ENCODE data around the gene SYNGAP1. TPM values are rescaled to one million over a fixed set of nuclear protein-coding genes. Genes with fewer than 3 reads are reported as not detected.
"Not testable (repeated sequence)": the region's sequence is repeated elsewhere in the genome, so short reads cannot be mapped to it uniquely, and the experiment has no call there.

Gene SYNGAP1
- total and polyA plus RNA-seq, 4 donors, result 4.4 to 39.4 (median 24.0) TPM

DNA sequence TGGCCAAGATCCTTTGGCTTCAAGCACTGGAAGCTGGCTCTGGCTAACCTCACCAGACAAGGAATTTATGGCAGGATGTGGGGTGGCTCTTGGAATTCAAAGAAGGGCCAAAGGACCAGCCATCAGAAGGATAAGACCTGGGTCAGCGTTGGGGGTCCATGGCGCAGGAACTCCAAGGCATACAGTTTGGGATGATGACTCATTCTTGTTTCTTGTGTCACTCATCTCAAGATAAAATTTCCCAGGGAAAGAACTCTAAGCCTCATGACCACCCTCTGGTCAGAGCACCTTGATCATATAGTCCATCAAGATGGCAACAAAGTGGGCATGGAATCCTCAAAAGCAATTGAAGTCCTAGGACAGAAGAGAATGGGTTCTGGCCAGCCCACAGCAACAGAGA lies 39.4 kb downstream of the SYNGAP1 start:
- Histone ChIP-seq H3K4me1 (ENCODE audit: control insufficient read depth in 1 of 2, insufficient read depth in 2 of 2, low read length in 2 of 2) (no peaks in the 10 kb centered on the region), H3K27me3 (ENCODE audit: control insufficient read depth in 1 of 2, insufficient read depth in 2 of 2, low read length in 1 of 2) (no peaks in the 10 kb centered on the region), H3K9me3 (ENCODE audit: control insufficient read depth, low read length) (no peaks in the 10 kb centered on the region), H3K27ac (ENCODE audit: low read depth in 1 of 2, low read length in 2 of 2) (no peak overlapping the region), H3K36me3 (ENCODE audit: control insufficient read depth in 1 of 2, insufficient read depth in 2 of 2, low read length in 1 of 2) (no peaks in the 10 kb centered on the region), H3K4me3 (ENCODE audit: low read length in 2 of 2) (no peak overlapping the region)
- ATAC-seq (ENCODE audit: low FRiP score) (no peak), DNase-seq (no peak)
- intact Hi-C loops (cut with DNase I), result loop anchor here (10.0 kb wide), 2 partner anchors 116 to 254 kb away; partner anchors contain the start of genes HSD17B8 (in 1 of the 2), RING1 (in 1 of the 2), RXRB (in 1 of the 2) and SLC39A7 (in 1 of the 2)
- 90 to 100% methylated on average over 2 of the region's 2 CpGs for WGBS, 2 donors

DNA sequence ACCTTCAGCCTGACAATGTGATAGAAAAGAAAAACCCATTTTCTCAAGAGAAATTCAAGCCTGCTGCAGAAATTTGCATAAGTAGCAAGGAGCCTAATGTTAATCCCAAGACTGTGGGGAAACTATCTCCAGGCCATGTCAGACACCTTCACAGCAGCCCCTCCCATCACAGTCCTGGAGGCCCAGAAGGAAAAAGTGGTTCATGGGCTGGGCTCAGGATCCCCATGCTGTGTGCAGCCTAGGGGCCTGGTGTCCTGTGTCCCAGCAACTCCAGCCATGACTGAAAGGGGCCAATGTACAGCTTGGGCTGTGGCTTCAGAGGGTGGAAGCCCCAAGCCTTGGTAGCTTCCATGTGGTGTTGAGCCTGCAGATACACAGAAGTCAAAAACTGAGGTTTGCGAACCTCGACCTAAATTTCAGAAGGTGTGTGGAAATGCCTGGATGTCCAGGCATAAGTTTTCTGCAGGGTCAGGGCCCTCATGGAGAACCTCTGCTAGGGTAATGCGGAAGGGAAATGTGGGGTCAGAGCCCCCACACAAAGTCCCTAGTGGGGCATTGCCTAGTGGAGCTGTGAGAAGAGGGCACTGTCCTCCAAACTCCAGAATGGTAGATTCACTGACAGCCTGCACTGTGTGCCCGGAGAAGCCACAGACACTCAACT lies 46.3 kb downstream of the SYNGAP1 start:
- Histone ChIP-seq H3K36me3 (ENCODE audit: control insufficient read depth in 1 of 2, insufficient read depth in 2 of 2, low read length in 1 of 2) (no peaks in the 10 kb centered on the region), H3K27me3 (ENCODE audit: control insufficient read depth in 1 of 2, insufficient read depth in 2 of 2, low read length in 1 of 2) (no peaks in the 10 kb centered on the region), H3K4me1 (ENCODE audit: control insufficient read depth in 1 of 2, insufficient read depth in 2 of 2, low read length in 2 of 2) (no peaks in the 10 kb centered on the region), H3K27ac (ENCODE audit: low read depth in 1 of 2, low read length in 2 of 2) (no peak overlapping the region), H3K4me3 (ENCODE audit: low read length in 2 of 2) (no peak overlapping the region), H3K9me3 (ENCODE audit: control insufficient read depth, low read length) (no peaks in the 10 kb centered on the region)
- intact Hi-C loops (cut with DNase I), result no loop called here
- no peak for DNase-seq
- ATAC-seq (ENCODE audit: low FRiP score), result no peak
- WGBS, 2 donors, result 92 to 93% methylated on average over 4 of the region's 4 CpGs

- no peak for ATAC-seq (ENCODE audit: low FRiP score)
- intact Hi-C loops (cut with DNase I), result no loop called here
These were observed 47.2 kb downstream of the SYNGAP1 start for GRCh38 chr6:33467091-33467490.

GRCh38 chr6:33469661-33470060 lies 49.8 kb downstream of the SYNGAP1 start:
- H3K27ac ChIP-seq (ENCODE audit: low read depth in 1 of 2, low read length in 2 of 2), result no peak overlapping the region
- H3K9me3 ChIP-seq (ENCODE audit: control insufficient read depth, low read length), result no peaks in the 10 kb centered on the region
- no peaks in the 10 kb centered on the region for H3K27me3 ChIP-seq (ENCODE audit: control insufficient read depth in 1 of 2, insufficient read depth in 2 of 2, low read length in 1 of 2)
- intact Hi-C loops (cut with DNase I), result no loop called here
- ATAC-seq (ENCODE audit: low FRiP score), result no peak
- H3K36me3 ChIP-seq (ENCODE audit: control insufficient read depth in 1 of 2, insufficient read depth in 2 of 2, low read length in 1 of 2), result no peaks in the 10 kb centered on the region
- 79 to 86% methylated on average over 3 of the region's 3 CpGs for WGBS, 2 donors
- H3K4me3 ChIP-seq (ENCODE audit: low read length in 2 of 2), result no peak overlapping the region
- no peaks in the 10 kb centered on the region for H3K4me1 ChIP-seq (ENCODE audit: control insufficient read depth in 1 of 2, insufficient read depth in 2 of 2, low read length in 2 of 2)
- no peak for DNase-seq

More at GRCh38 chr6:33467091-33467490, 47.2 kb downstream of the SYNGAP1 start:
- Histone ChIP-seq H3K27me3 (ENCODE audit: control insufficient read depth in 1 of 2, insufficient read depth in 2 of 2, low read length in 1 of 2) (no peaks in the 10 kb centered on the region), H3K4me3 (ENCODE audit: low read length in 2 of 2) (no peak overlapping the region), H3K27ac (ENCODE audit: low read depth in 1 of 2, low read length in 2 of 2) (no peak overlapping the region), H3K4me1 (ENCODE audit: control insufficient read depth in 1 of 2, insufficient read depth in 2 of 2, low read length in 2 of 2) (no peaks in the 10 kb centered on the region), H3K36me3 (ENCODE audit: control insufficient read depth in 1 of 2, insufficient read depth in 2 of 2, low read length in 1 of 2) (no peaks in the 10 kb centered on the region), H3K9me3 (ENCODE audit: control insufficient read depth, low read length) (no peaks in the 10 kb centered on the region)
- DNase-seq, result no peak
- 75 to 78% methylated on average over 7 of the region's 7 CpGs for WGBS, 2 donors

DNA sequence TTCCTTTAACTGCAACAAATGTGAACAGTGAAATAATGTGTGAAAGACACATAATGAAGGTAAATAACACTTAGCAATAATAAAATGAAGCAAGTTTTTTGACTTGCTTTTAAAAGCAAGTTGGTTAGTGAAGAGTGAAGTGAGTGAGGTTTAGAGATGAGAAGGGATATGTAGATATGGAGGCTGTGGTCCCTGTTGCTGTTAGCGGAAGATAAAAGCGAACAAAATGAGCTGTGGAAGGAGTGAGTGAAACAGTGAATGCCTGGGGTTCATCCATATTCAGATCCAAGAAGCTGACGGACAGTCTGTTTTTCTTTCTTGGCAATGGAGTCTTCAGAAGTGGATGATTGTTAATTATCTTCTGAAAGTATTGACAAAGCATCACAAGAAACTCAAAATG lies 58.0 kb downstream of the SYNGAP1 start:
- H3K9me3 ChIP-seq (ENCODE audit: control insufficient read depth, low read length), result no peaks in the 10 kb centered on the region
- H3K27ac ChIP-seq (ENCODE audit: low read depth in 1 of 2, low read length in 2 of 2), result no peak overlapping the region
- 60 to 64% methylated on average over 3 of the region's 3 CpGs for WGBS, 2 donors
- ATAC-seq (ENCODE audit: low FRiP score) (no peak), DNase-seq (no peak)
- H3K36me3 ChIP-seq (ENCODE audit: control insufficient read depth in 1 of 2, insufficient read depth in 2 of 2, low read length in 1 of 2), result no peaks in the 10 kb centered on the region
- no peaks in the 10 kb centered on the region for H3K27me3 ChIP-seq (ENCODE audit: control insufficient read depth in 1 of 2, insufficient read depth in 2 of 2, low read length in 1 of 2)
- no peaks in the 10 kb centered on the region for H3K4me1 ChIP-seq (ENCODE audit: control insufficient read depth in 1 of 2, insufficient read depth in 2 of 2, low read length in 2 of 2)
- no peak overlapping the region for H3K4me3 ChIP-seq (ENCODE audit: low read length in 2 of 2)
- intact Hi-C loops (cut with DNase I), result no loop called here

GRCh38 chr6:33481192-33481591 lies 61.3 kb downstream of the SYNGAP1 start:
- H3K27me3 ChIP-seq (ENCODE audit: control insufficient read depth in 1 of 2, insufficient read depth in 2 of 2, low read length in 1 of 2), result no peaks in the 10 kb centered on the region
- ATAC-seq (ENCODE audit: low FRiP score) (no peak), DNase-seq (no peak)
- H3K4me3 ChIP-seq (ENCODE audit: low read length in 2 of 2), result no peak overlapping the region
- H3K36me3 ChIP-seq (ENCODE audit: control insufficient read depth in 1 of 2, insufficient read depth in 2 of 2, low read length in 1 of 2), result no peaks in the 10 kb centered on the region
- intact Hi-C loops (cut with DNase I), result no loop called here
- no peak overlapping the region for H3K27ac ChIP-seq (ENCODE audit: low read depth in 1 of 2, low read length in 2 of 2)
- no peaks in the 10 kb centered on the region for H3K4me1 ChIP-seq (ENCODE audit: control insufficient read depth in 1 of 2, insufficient read depth in 2 of 2, low read length in 2 of 2)
- H3K9me3 ChIP-seq (ENCODE audit: control insufficient read depth, low read length), result no peaks in the 10 kb centered on the region
- WGBS, 2 donors, result 56% methylated on average over 1 of the region's 1 CpG

DNA sequence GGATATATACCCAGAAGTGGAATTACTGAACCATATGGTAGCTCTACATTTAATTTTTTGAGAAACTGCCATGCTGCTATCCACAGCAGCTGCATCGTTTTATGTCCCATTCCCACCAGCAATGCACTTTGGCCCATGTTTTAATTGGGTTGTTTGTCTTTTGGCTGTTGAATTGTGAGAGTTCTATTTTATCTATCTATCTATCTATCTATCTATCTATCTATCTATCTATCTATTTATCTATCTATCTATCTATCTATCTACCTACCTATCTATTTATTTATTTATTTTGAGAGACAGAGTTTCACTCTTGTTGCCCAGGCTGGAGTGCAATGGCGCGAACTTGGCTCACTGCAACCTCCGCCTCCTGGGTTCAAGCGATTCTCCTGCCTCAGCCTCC lies 62.8 kb downstream of the SYNGAP1 start:
- intact Hi-C loops (cut with DNase I); H3K36me3 ChIP-seq (ENCODE audit: control insufficient read depth in 1 of 2, insufficient read depth in 2 of 2, low read length in 1 of 2): not testable (repeated sequence)

DNA sequence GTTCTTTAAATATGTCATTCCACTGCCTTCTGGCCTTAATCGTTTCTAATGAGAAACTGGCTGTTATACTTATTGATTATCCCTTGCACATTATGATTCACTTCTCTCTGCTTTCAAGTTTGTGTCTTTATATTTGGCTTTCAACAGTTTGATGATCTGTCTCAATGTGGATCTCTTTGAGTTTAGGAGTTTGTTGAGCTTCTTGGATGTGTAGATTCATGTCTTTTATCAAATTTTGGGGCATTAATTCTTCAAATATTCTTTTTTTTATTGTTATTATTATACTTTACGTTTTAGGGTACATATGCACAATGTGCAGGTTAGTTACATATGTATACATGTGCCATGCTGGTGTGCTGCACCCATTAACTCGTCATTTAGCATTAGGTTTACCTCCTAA lies 63.8 kb downstream of the SYNGAP1 start:
- Histone ChIP-seq H3K9me3 (ENCODE audit: control insufficient read depth, low read length) (no peaks in the 10 kb centered on the region), H3K27ac (ENCODE audit: low read depth in 1 of 2, low read length in 2 of 2) (no peak overlapping the region), H3K36me3 (ENCODE audit: control insufficient read depth in 1 of 2, insufficient read depth in 2 of 2, low read length in 1 of 2) (no peaks in the 10 kb centered on the region), H3K4me1 (ENCODE audit: control insufficient read depth in 1 of 2, insufficient read depth in 2 of 2, low read length in 2 of 2) (no peaks in the 10 kb centered on the region), H3K27me3 (ENCODE audit: control insufficient read depth in 1 of 2, insufficient read depth in 2 of 2, low read length in 1 of 2) (no peaks in the 10 kb centered on the region), H3K4me3 (ENCODE audit: low read length in 2 of 2) (no peak overlapping the region)
- DNase-seq (no peak), ATAC-seq (ENCODE audit: low FRiP score) (no peak)
- intact Hi-C loops (cut with DNase I), result no loop called here
- 63 to 65% methylated on average over 3 of the region's 3 CpGs for WGBS, 2 donors

More for the DNA sequence above, 62.8 kb downstream of the SYNGAP1 start:
- ATAC-seq (ENCODE audit: low FRiP score); H3K4me3 ChIP-seq (ENCODE audit: low read length in 2 of 2); H3K9me3 ChIP-seq (ENCODE audit: control insufficient read depth, low read length); H3K4me1 ChIP-seq (ENCODE audit: control insufficient read depth in 1 of 2, insufficient read depth in 2 of 2, low read length in 2 of 2); H3K27me3 ChIP-seq (ENCODE audit: control insufficient read depth in 1 of 2, insufficient read depth in 2 of 2, low read length in 1 of 2); H3K27ac ChIP-seq (ENCODE audit: low read depth in 1 of 2, low read length in 2 of 2); DNase-seq: not testable (repeated sequence)
- WGBS, 2 donors, result 91 to 93% methylated on average over 5 of the region's 5 CpGs

DNA sequence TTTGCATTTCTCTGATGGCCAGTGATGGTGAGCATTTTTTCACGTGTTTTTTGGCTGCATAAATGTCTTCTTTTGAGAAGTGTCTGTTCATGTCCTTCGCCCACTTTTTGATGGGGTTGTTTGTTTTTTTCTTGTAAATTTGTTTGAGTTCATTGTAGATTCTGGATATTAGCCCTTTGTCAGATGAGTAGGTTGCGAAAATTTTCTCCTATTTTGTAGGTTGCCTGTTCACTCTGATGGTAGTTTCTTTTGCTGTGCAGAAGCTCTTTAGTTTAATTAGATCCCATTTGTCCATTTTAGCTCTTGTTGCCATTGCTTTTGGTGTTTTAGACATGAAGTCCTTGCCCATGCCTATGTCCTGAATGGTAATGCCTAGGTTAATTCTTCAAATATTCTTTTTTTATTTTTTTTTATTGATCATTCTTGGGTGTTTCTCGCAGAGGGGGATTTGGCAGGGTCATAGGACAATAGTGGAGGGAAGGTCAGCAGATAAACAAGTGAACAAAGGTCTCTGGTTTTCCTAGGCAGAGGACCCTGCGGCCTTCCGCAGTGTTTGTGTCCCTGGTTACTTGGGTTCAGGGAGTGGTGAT lies 64.9 kb downstream of the SYNGAP1 start:
- intact Hi-C loops (cut with DNase I); H3K4me3 ChIP-seq (ENCODE audit: low read length in 2 of 2); H3K27me3 ChIP-seq (ENCODE audit: control insufficient read depth in 1 of 2, insufficient read depth in 2 of 2, low read length in 1 of 2); H3K27ac ChIP-seq (ENCODE audit: low read depth in 1 of 2, low read length in 2 of 2); H3K9me3 ChIP-seq (ENCODE audit: control insufficient read depth, low read length); DNase-seq; H3K4me1 ChIP-seq (ENCODE audit: control insufficient read depth in 1 of 2, insufficient read depth in 2 of 2, low read length in 2 of 2); ATAC-seq (ENCODE audit: low FRiP score); H3K36me3 ChIP-seq (ENCODE audit: control insufficient read depth in 1 of 2, insufficient read depth in 2 of 2, low read length in 1 of 2): not testable (repeated sequence)
- WGBS, 2 donors, result 81 to 89% methylated on average over 3 of the region's 6 CpGs
